Prostate gland (tissue), 2 donors: ENCODE data around the gene CD9. TPM values are rescaled to one million over a fixed set of nuclear protein-coding genes. Genes with fewer than 3 reads are reported as not detected.
A peak's percentile ranks its signal among the peaks of the same experiment; 100 is the strongest.

Source experiments
- DNase-seq: peaks from one replicate; pipeline ENCODE4 v3.0.0-alpha.2; 2019; ENCODE audit warnings: low spot score
- H3K27ac ChIP-seq, 2 donors: fragments of 200-600 bp; sonication (generic); 2 replicates each; pipeline ENCODE4 v1.5.1; 2017 to 2019
- H3K27me3 ChIP-seq: fragments of 200-600 bp; sonication (generic); replicated peaks from 2 replicates; pipeline ENCODE4 v1.5.1; 2019; ENCODE audit not compliant: insufficient read depth
- H3K36me3 ChIP-seq, 2 donors: fragments of 200-600 bp; sonication (generic); 1 replicate in 1 of 2; 2 replicates in 1 of 2; pipeline versions ENCODE4 v1.5.1 to v1.8.1; 2017 to 2019
- H3K4me1 ChIP-seq: fragments of 200-600 bp; sonication (generic); replicated peaks from 2 replicates; pipeline ENCODE4 v1.5.1; 2019
- H3K4me3 ChIP-seq, 2 donors: fragments of 200-600 bp; sonication (generic); 2 replicates each; pipeline ENCODE4 v1.5.1; 2017 to 2019
- H3K9me3 ChIP-seq: fragments of 200-600 bp; sonication (generic); 2 replicates; pipeline ENCODE4 v1.5.1; 2017
- CTCF ChIP-seq, 4 experiments: fragments of 200-600 bp in 2 of 4; fragments of 450-650 bp in 2 of 4; sonication (generic) in 2 of 4; IDR thresholded peaks; 1 replicate in 3 of 4; 2 replicates in 1 of 4; pipeline ENCODE4 v1.5.1; 2016 to 2019; ENCODE audit warnings: antibody characterized with exemption in 4 of 4, mild to moderate bottlenecking in 2 of 4, moderate library complexity in 2 of 4
- POLR2A ChIP-seq: fragments of 450-650 bp; IDR thresholded peaks from one replicate; pipeline ENCODE4 v1.6.1; 2016; ENCODE audit warnings: antibody characterized with exemption, mild to moderate bottlenecking
- POLR2AphosphoS5 ChIP-seq: sonication (generic); formaldehyde crosslinking; IDR thresholded peaks from one replicate; pipeline ENCODE4 v1.6.1; 2017; ENCODE audit warnings: antibody characterized with exemption
- WGBS: methylation state at CpG from one replicate; pipeline ENCODE4 v1.1.5; 2018; 5-methylcytosine and 5-hydroxymethylcytosine counted together
- intact Hi-C: fragments of 100-400 bp; cut with DNase I; formaldehyde crosslinking; loops from one replicate; pipeline ENCODE4 v1.14.2; 2022
- total RNA-seq, 2 donors: library from RNA; depleted of rRNA; stranded (reverse); fragments of >200 nt; gene quantifications; one replicate each; pipeline ENCODE4 v1.1.0, GENCODE V29; 2016

CD9 gene
- total RNA-seq, 2 donors from 2014 or later: 198 to 845 TPM

DNA sequence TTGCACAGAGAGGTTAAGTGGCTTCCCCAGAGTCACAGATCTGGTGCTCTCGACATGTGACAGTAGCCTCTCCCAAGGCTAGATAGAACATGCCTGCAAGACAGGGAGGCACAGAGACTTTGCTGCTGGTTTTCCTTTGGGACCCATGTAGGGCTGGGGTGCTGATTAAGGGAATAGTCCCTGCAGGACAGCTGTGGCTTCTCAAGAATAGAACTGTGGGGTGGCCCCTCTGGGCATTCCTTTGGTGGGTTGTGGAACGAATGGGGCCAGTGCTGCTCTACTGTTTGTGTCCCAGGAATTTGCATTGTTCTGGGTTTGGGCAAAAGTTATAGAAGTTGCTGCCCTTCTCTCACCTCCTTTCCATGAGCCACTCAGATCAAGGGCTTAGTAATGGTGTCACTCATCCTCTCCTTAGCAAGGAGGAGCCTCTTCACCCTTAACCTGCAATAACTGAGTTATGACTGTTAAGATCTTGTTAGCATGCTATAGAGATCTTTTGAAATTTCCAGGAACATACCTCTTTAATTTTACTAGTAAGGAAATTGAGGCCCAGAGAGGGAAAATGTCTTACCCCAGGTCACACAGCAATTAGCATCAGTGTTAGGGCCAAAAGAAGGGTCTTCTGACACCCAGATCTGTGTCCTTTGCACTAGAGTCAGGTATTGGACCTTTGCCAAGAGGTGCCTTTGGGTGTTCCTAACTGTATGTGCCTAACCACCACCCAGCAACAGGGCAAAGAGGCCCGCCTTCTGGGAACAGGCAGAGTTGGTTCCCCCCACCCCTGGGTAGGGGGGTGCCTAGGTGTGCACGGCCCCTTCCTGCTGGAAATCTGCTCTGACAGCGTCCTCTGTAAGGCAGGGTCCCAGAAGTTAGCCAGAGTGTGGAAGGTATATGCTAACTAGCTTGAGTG lies 31.4 kb downstream of the CD9 start:
- intact Hi-C loops: loop anchor here (2.0 to 5.0 kb wide), 2 partner anchors 31 to 46 kb away; partner anchors contain the start of gene CD9
- DNase-seq: no peak
- TF ChIP-seq POLR2AphosphoS5: no peak
- no peak for TF ChIP-seq POLR2A
- no peak for TF ChIP-seq CTCF (IDR thresholded peaks at IDR 0.05)
- WGBS: 48% methylated on average over 5 of the region's 5 CpGs
- peaks cover 0 to 6% of the 10 kb centered on the region in 2 donors for H3K36me3 ChIP-seq
- H3K4me3 ChIP-seq: no peak overlapping the region
- no peaks in the 10 kb centered on the region for H3K9me3 ChIP-seq
- H3K4me1 ChIP-seq: peaks cover 92% of the 10 kb centered on the region
- H3K27ac ChIP-seq: peak overlapping the region; percentile 94 to 98
- H3K27me3 ChIP-seq: no peaks in the 10 kb centered on the region

DNA sequence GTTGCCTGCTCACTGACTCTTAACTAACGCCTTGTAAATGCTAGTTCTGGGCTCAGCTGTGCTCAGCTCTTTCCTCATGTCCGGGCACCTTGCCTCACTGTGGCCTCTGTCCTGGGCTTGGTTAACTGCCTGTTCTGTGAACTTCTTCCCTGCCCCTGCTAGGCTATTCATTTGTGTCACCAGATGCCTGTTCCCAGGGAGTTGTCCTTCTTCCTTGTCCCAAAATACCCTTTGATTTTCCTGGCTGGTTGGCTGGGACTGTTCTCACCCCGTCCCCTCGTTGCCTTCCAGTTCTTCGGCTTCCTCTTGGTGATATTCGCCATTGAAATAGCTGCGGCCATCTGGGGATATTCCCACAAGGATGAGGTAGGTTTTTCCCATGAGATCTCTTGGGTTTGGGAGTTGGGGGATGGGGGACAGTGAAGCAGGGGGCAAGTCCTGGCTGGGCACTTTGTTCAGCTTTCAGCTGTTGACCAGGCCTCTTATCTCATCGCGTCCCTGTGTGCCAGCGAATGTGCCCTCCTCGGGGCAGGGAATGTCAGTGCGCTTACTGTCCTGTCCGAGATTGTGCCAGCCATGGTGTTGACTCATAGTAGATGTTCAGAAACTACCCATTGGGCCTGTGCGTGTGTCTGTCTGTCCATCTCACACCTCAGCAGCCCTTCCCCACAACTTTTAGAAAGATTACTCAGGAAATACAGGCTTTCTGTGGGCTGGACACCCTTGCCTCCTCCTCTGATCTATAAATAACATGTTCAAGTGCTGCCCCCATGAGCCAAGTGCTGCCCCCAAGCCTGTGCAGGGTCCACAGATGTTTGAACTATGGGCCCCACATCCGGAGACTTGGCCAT lies 33.1 kb downstream of the CD9 start:
- Histone ChIP-seq H3K4me3 (no peak overlapping the region), H3K27me3 (no peaks in the 10 kb centered on the region), H3K36me3 (peaks cover 0 to 11% of the 10 kb centered on the region in 2 donors), H3K27ac (peak overlapping the region; percentile 94 to 98), H3K9me3 (no peaks in the 10 kb centered on the region), H3K4me1 (peaks cover 82% of the 10 kb centered on the region)
- intact Hi-C loops: loop anchor here (5.0 kb wide), 1 partner anchor 44 kb away; no protein-coding TSS in a partner anchor
- DNase-seq: no peak
- 71% methylated on average over 15 of the region's 15 CpGs for WGBS
- no peak for TF ChIP-seq POLR2A
- TF ChIP-seq CTCF (IDR thresholded peaks at IDR 0.05): no peak
- no peak for TF ChIP-seq POLR2AphosphoS5

GRCh38 chr12:6234214-6234613 lies 34.0 kb downstream of the CD9 start:
- DNase-seq: no peak
- 64% methylated on average over 3 of the region's 3 CpGs for WGBS
- peaks cover 0 to 11% of the 10 kb centered on the region in 2 donors for H3K36me3 ChIP-seq
- peak overlapping the region; percentile 94 to 98 for H3K27ac ChIP-seq
- H3K27me3 ChIP-seq: no peaks in the 10 kb centered on the region
- TF ChIP-seq POLR2AphosphoS5: no peak
- no peak for TF ChIP-seq POLR2A
- no peak for TF ChIP-seq CTCF (IDR thresholded peaks at IDR 0.05)
- H3K4me1 ChIP-seq: peaks cover 73% of the 10 kb centered on the region
- intact Hi-C loops: loop anchor here (5.0 kb wide), 1 partner anchor 43 kb away; no protein-coding TSS in a partner anchor
- H3K4me3 ChIP-seq: no peak overlapping the region
- H3K9me3 ChIP-seq: no peaks in the 10 kb centered on the region

DNA sequence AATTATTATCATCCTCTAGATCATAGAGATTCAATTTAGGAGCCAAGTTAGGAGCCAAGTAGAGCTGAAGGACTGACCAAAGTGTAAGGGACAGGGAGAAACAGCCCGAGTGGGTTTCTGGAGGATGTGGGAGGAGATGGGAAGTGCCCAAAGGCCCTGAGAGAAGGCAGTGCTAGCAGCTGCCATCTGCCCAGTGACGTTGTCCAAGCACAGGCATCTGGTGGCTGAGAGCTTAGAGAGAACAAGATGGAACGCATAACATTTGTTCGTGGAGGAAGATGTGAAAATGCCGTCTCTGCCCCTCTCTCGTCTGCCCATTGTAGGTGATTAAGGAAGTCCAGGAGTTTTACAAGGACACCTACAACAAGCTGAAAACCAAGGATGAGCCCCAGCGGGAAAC lies 34.7 kb downstream of the CD9 start:
- H3K36me3 ChIP-seq: peaks cover 0 to 11% of the 10 kb centered on the region in 2 donors

More for the DNA sequence above, 34.7 kb downstream of the CD9 start:
- Histone ChIP-seq H3K9me3 (no peaks in the 10 kb centered on the region), H3K27me3 (no peaks in the 10 kb centered on the region), H3K4me1 (peaks cover 67% of the 10 kb centered on the region), H3K27ac (peak overlapping the region; percentile 94 to 98), H3K4me3 (no peak overlapping the region)
- no peak for DNase-seq
- intact Hi-C loops: loop anchor here (5.0 kb wide), 1 partner anchor 42 kb away; no protein-coding TSS in a partner anchor
- TF ChIP-seq CTCF (IDR thresholded peaks at IDR 0.05) (no peak), POLR2A (no peak), POLR2AphosphoS5 (no peak)
- WGBS: 31% methylated on average over 7 of the region's 7 CpGs
